Measurements from ENCODE around the gene CLNK.

DNA sequence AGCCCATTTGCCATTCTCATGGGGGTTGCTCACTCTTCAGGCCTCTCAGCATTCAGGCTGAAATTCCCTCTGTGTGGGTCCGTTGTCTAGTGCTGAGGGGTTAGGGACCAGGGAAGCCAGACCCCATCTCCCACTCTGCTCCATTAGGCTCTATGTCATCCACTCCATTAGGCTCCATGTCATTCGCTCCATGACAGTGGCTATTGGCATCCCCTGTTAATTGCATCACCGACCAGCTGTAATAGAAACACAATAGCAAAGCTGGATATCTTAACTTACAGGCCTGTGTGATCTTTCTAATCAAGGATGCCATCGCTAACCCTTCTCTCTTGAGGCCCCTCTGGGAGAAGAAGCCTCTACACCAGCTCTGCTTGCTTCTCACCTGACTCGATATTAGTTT is 201.7 kb downstream of the CLNK start:
- no peak for TF ChIP-seq ZNF274 (IDR thresholded peaks at IDR 0.05; ENCODE audit: low read depth, low read length)
- no peak for TF ChIP-seq YY1 (IDR thresholded peaks at IDR 0.05; ENCODE audit: insufficient read depth, insufficient read length)
- TF ChIP-seq SUZ12 (IDR thresholded peaks at IDR 0.05; ENCODE audit: extremely low read depth, insufficient read depth, insufficient read length), result no peak
